Activated CD4-positive, alpha-beta T cell treated with anti-CD3 and anti-CD28 coated beads, Interleukin-2, Interleukin-4, amounts not matched to agents 100 ng/mL and 50 ng/mL, durations not matched to agents 16 hours and 8 hours (primary cell): Measurements from ENCODE around the gene DHDH.
"Not testable (repeated sequence)": the region's sequence is repeated elsewhere in the genome, so short reads cannot be mapped to it uniquely, and the experiment has no call there.

Experiments
- DNase-seq: peaks from one replicate; pipeline ENCODE4 v3.0.0-alpha.2; 2020; ENCODE audit warnings: low spot score

The DHDH gene

GRCh38 chr19:48933382-48933932, at the start of gene DHDH:
Gene DHDH, plus strand, starts transcription at chr19:48933699. Its CDS starts 23 bp downstream, at chr19:48933722.
- peak; percentile 74 for DNase-seq

GRCh38 chr19:48883726-48884125, 49.8 kb upstream of the DHDH start:
- no peak for DNase-seq

DNA sequence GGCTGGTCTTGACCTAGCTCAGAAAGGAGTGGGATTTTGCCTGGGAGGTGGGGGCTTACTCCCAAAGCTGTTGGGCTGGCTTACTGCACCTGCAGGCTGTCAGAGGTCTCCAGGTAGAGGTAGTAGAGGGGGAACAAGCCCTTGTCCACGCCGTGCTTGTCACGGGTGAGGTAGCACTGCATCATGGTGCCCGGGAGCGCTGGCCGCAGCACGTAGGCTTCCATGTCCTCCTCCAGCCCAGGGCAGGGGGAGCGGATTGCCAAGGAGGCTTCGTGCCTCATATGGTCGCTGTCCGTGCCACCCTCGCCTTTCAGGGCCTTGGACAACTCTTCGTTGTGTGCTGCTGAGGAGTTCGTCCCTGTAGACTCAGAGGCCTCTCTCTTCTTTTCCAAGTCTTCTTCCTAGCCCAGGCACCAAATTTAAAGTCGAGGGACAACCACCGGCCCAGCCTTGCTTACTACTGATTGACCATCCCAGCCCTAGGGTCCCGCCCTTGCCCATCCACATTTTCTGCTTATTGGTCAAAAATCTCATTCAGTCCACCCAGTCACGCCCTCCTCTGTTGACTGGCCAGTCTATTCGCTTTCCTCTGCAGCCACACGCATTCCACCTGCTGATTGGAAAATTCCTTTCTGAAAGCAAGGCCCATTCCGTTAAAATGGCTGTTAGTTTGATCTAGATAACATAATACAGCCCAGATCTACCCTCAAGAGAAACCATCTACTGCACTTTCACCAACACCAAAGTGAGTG, 45.5 kb upstream of the DHDH start:
- DNase-seq, result no peak

GRCh38 chr19:48889496-48889895, 44.0 kb upstream of the DHDH start:
- not testable (repeated sequence) for DNase-seq

GRCh38 chr19:48890551-48890950, 42.9 kb upstream of the DHDH start:
- DNase-seq, result no peak

DNA sequence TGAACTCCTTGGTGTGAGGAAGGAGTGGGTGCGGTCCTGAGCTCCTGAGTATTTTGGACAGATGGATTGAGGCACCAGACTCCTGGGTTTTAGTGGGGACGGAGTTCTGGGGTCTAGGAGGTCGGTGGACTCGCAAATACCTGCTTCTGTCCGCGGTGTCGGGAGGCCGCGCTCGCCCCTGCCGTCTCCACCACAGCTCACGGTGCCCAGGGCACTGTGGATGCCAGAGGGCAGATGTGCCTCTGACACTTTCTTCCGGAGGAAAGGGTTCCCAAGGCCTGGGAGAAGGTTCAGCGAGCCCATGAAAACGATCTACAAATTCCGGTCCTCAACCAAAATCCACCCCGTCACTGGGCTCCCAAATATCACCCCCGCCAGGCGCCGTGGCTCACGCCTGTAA, 38.3 kb upstream of the DHDH start:
- DNase-seq, result no peak

DNA sequence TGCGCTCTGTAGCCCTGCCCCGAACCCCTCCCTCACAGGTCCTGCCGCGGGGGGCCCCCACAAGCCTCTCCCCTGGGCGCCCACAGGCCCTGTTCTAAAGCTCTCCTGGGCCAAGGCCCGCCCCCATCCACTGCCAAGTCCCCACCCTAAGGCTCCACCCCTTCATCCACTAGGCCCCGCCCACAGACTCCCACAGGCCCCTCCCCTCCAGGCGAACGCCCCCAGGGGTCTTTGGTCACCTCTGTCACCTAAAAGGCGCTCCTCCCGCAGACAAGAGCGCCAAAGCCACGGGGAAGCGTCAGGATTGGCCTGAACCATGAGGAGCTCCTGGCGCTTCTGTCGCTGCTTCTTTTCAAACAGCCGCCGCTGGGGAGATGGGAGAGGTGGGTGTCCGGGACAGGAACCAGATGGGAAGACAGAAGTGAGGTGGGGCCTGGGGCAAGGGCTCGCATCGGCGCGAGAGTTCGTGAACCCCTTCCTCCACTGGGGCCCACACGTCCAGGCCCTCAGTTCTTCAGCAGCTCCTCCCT, 37.2 kb upstream of the DHDH start:
- DNase-seq, result peak; percentile 63

GRCh38 chr19:48897181-48897580, 36.3 kb upstream of the DHDH start:
- no peak for DNase-seq

- not testable (repeated sequence) for DNase-seq
Measured at GRCh38 chr19:48899386-48899749, 34.1 kb upstream of the DHDH start.

DNA sequence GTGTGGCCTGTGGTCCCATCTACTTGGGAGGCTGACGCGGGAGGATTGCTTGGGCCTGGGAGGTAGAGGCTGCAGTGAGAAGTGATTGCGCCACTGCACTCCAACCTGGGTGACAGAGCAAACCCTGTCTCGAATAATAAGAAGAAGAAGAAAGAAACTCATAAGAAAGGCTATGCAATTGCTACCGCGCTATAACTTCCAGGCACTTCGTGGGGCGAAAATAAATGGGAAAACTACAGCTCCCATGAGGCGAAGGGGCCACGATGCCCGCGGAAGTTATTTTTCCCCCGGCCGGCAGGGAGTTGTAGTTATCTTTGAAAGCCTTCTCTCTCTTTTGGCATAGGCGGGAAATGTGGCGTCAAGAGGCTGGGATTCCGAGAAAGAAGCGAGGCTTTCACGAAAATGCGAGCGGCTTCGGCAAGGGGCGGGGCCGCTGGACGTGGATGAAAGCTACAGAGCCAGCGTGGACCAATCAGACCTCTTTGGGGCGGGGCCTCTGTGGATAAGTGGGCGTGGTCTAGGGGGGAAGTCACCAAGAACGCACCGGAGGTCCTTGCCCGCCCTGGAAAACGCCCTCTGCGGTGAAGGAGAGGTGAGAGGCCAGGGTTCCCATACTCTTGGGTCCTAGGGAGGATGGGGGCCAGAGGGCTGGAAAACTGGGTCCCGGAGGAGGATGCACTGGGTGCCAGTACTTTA, 33.6 kb upstream of the DHDH start, which contains the start of gene NUCB1:
Gene NUCB1, plus strand, starts transcription at position 532 of the 696 bp plus-strand sequence. CDS start 485 bp downstream, outside the sequence.
- DNase-seq, result peak; percentile 100

DNA sequence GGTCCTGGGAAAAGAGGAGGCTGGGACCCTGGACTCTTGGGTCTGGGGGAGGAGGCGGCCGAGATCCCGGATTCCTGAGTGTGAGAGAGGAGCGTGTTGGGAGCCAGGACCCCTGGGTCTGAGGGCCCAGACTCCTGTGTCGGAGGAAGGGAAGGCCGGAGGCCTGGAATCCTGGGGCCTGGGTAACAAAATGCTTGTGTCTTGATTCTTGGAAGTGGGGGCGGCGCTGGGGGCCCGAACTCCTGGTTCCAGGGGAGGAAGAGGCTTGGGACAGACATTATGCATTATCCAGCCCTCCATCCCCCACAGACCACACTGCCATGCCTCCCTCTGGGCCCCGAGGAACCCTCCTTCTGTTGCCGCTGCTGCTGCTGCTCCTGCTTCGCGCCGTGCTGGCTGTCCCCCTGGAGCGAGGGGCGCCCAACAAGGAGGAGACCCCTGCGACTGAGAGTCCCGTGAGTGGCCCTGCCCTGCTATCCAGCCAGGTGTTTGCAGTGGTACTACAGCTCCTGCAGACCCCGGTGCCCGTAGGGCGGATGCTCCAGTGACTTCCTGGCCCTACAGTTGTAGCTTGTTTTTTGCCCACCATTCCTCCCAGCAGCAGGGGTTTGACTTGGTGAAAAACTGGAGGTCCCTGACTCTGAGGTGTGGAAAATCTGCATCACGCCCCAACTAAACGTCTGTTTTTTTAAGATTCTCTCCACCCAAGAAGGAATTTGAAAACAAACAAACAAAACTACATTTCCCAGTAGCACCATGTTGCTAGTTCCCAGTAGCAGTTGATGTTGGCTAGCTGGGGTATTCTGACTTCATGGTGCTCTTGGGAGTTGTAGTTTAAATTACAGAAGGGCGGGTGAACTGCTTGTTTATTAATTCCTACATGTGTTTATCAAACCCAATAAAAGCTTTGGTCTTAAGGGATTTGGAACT, 32.8 kb upstream of the DHDH start:
- DNase-seq, result peak; percentile 61

GRCh38 chr19:48902291-48902690, 31.2 kb upstream of the DHDH start:
- not testable (repeated sequence) for DNase-seq

- DNase-seq, result not testable (repeated sequence)
Measured at GRCh38 chr19:48903788-48904187, 29.7 kb upstream of the DHDH start.

DNA sequence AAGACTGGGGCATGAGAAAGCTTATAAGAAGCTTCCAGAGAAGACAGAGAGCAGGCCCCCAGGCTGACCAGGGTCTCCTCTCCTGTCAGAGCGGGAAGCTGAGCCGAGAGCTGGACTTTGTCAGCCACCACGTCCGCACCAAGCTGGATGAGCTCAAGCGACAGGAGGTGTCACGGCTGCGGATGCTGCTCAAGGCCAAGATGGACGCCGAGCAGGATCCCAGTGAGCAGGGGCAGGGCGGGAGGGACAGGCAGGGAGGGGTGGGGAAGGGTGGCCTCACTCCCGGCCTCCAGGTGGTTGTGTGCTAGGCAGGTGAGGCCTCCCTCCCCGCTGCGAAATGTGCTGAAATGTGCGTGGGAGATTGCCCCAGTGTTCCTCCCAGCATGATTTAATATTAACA, 27.8 kb upstream of the DHDH start:
- no peak for DNase-seq

DNA sequence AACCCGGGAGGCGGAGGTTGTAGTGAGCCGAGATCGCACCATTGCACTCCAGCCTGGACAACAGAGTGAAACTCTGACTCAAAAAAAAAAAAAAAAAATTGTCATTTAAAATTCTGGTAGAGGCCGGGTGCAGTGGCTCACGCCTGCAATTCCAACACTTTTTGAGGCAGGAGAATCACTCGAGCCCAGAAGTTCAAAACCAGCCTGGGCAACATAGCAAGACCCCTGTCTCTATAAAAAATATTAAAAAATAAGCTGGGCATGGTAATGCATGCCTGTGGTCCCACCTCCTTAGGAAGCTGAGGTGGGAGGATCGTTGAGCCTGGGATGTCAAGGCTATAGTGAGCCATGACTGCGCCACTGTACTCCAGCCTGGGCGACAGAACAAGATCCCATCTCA, 27.2 kb upstream of the DHDH start:
- DNase-seq, result no peak

- DNase-seq, result no peak
Measured at GRCh38 chr19:48907671-48908070, 25.8 kb upstream of the DHDH start.

DNA sequence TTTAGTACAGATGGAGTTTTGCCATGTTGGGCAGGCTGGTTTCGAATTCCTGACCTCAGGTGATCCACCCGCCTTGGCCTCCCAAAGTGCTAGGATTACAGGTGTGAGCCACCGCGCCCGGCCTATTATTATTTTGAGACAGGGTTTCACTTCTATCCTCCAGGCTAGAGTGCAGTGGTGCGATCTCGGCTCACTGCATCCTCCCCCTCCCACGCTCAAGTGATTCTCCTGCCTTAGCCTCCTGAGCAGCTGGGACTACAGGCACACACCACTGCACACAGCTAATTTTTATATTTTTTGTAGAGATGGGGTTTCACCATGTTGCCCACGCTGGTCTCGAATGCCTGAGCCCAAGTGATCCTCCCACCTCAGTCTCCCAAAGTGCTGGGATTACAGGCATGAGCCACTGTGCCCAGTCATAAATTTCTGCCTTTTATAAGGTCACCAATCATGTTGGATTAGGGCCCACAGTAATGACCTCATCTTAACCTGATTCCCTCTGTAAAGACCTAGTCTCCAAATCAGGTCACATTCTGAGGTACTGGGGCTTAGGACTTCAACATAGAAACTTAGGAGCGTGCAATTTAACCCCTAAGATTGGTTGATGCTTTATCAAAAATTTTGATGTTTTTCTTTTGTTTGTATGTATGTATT, 23.9 kb upstream of the DHDH start:
- not testable (repeated sequence) for DNase-seq

DNA sequence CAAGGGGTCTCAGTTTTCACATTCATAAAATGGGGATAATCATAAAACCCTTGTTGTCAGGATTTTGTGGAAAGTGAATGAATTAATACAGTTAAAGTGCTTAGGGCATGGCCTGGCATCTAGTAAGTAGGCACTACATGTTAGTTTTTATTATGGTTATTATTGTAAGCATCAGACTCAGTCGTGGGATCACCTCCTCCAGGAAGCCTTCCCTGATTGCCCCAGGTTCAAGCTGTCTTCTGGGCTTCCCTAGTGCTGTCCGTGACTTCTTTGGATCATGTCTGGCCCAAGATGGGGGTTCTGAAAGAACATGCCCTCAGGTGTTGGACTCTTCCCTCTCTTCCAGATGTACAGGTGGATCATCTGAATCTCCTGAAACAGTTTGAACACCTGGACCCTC, 22.7 kb upstream of the DHDH start:
- DNase-seq, result no peak

DNA sequence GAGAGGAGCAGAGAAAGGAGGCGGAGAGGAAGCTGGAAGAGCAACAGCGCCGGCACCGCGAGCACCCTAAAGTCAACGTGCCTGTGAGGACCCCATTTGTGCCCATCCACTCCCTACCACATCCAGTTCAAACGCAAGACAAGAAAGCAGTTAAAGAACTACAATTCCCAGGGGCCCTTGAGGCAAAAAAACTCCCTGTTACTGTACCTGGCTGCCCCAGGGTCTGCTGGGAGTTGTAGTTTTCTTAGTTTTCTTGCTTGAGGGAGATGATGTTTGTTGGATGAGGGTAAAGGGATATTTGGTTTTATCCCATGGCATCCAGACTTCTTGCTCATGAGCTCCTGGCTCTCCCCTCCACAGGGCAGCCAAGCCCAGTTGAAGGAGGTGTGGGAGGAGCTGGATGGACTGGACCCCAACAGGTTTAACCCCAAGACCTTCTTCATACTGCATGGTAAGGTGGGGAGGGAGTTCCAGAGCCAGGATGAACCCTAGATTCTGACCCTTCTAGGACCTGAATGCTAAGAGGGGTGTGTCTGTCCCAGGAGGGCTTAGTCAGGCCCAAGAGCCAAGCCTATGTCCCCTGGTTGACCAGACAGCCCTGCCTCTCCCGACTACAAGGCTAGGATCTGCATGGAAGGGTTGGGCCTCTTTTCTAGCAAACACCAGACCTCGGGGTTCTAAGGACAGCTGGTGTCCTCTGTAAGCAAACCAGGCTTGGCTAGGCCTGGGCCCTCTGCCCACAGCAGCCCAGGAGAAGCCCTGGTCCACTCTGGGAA, 20.2 kb upstream of the DHDH start:
- DNase-seq, result no peak

- DNase-seq, result no peak
Measured at GRCh38 chr19:48914181-48914580, 19.3 kb upstream of the DHDH start.
